ENCODE measurements around the gene EEFSEC.

DNA sequence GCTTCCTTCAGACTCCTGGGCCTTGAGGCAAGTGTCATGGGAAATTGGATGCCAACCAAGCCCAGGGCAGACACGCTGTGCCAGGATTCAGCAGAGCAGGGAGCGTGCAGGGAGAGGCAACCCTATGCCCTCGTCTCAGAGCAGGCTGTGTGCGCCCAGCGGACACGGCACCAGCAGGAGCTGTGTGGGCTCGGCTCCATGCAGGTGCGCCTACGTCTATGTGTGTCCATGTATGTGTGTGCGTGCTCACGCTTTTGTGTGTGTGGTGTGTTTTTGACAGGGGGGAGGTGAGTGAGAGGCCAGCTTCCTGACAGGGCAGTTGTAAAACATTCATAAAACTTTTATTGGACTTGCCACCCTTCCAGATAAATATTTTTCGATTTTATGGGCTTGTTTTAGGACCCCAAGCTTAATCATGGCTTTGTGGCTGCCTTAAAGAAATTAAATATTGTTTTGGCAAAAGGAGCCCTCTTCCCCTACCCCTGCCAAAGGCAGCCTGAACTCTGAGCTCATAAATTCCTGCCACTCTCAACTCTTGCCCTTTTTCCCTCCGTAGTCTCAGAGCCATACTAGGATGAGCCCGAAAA lies 229.0 kb downstream of the EEFSEC start:
- TF ChIP-seq, protein P1, sequence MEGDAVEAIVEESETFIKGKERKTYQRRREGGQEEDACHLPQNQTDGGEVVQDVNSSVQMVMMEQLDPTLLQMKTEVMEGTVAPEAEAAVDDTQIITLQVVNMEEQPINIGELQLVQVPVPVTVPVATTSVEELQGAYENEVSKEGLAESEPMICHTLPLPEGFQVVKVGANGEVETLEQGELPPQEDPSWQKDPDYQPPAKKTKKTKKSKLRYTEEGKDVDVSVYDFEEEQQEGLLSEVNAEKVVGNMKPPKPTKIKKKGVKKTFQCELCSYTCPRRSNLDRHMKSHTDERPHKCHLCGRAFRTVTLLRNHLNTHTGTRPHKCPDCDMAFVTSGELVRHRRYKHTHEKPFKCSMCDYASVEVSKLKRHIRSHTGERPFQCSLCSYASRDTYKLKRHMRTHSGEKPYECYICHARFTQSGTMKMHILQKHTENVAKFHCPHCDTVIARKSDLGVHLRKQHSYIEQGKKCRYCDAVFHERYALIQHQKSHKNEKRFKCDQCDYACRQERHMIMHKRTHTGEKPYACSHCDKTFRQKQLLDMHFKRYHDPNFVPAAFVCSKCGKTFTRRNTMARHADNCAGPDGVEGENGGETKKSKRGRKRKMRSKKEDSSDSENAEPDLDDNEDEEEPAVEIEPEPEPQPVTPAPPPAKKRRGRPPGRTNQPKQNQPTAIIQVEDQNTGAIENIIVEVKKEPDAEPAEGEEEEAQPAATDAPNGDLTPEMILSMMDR (IDR thresholded peaks at IDR 0.05; ENCODE audit: control extremely low read depth in 1 of 3, insufficient read depth in 1 of 3, low read depth in 1 of 3, low read length in 3 of 3): no peak
- TF ChIP-seq NANOG (IDR thresholded peaks at IDR 0.05; ENCODE audit: insufficient read depth, low read depth, low read length, poor library complexity, severe bottlenecking) (no peak), POLR2A (IDR thresholded peaks at IDR 0.05; ENCODE audit: control extremely low read depth in 1 of 2, low read depth in 2 of 2, low read length in 2 of 2) (no peak), BACH1 (IDR thresholded peaks at IDR 0.05; ENCODE audit: low read length) (no peak), EP300 (IDR thresholded peaks at IDR 0.05; ENCODE audit: borderline replicate concordance in 1 of 2, low read depth in 2 of 2, low read length in 2 of 2) (no peak)
